Measurements from ENCODE around the gene IL1R2. TPM values are rescaled to one million over a fixed set of nuclear protein-coding genes. Genes with fewer than 3 reads are reported as not detected.
A peak's percentile ranks its signal among the peaks of the same experiment; 100 is the strongest.

The IL1R2 gene
- total and polyA plus RNA-seq, 2 of the 13 experiments (the other 11 are each of a cell fraction or from before 2014, with no cell fraction given): 3.6 to 7.3 TPM

GRCh38 chr2:102062802-102063201 is 71.0 kb downstream of the IL1R2 start (continued):
- TF ChIP-seq PRDM15 (CRISPR knock-in tag; IDR thresholded peaks at IDR 0.05) (no peak), PATZ1 (CRISPR knock-in tag; IDR thresholded peaks at IDR 0.05) (no peak), ZFP90 (CRISPR knock-in tag; IDR thresholded peaks at IDR 0.05; ENCODE audit: borderline replicate concordance) (no peak), ATF7-NPFF (CRISPR knock-in tag; IDR thresholded peaks at IDR 0.05; ENCODE audit: low read depth) (no peak), SOX6 (IDR thresholded peaks at IDR 0.05) (no peak), SOX6 (CRISPR knock-in tag; IDR thresholded peaks at IDR 0.05) (peak; percentile 23; the same call in 1 of the 2 replicates), CSRNP1 (CRISPR knock-in tag; IDR thresholded peaks at IDR 0.05) (no peak), NCOA1 (CRISPR knock-in tag; IDR thresholded peaks at IDR 0.05) (no peak), ZNF362 (CRISPR knock-in tag; IDR thresholded peaks at IDR 0.05; ENCODE audit: borderline replicate concordance) (no peak), SMARCE1 (IDR thresholded peaks at IDR 0.05; ENCODE audit: borderline replicate concordance) (no peak), ERF (CRISPR knock-in tag; IDR thresholded peaks at IDR 0.05) (no peak)
